Panc1 (cell line): Measurements from ENCODE around the gene MSLN. TPM values are rescaled to one million over a fixed set of nuclear protein-coding genes. Genes with fewer than 3 reads are reported as not detected.

Source experiments
- ATAC-seq: fragments of 200-7000 bp; cut with Tn5 transposase; 2 replicates; pipeline ENCODE4 v1.9.1; 2020; ENCODE audit warnings: mild to moderate bottlenecking, moderate library complexity
- BruUV-seq: library from RNA; stranded (reverse); fragments of 400-500 nt; replicated peaks from 2 replicates; lab custom pipeline; 2021; lab: Mats Ljungman, UMichigan
- CTCF ChIA-PET: fragments of 300-600 bp; sonication (Branson Sonifier 250); formaldehyde crosslinking; loops from one replicate; lab custom pipeline; 2022; ENCODE audit warnings: antibody characterized with exemption; lab: Charles Lee
- POLR2A ChIA-PET: fragments of 300-600 bp; sonication (Branson Sonifier 250); formaldehyde crosslinking; loops from one replicate; lab custom pipeline; 2022; ENCODE audit warnings: antibody characterized with exemption; lab: Charles Lee
- DNase-seq: peaks from one replicate; pipeline ENCODE4 v3.0.0-alpha.2; 2010; ENCODE audit warnings: low read depth, low spot score
- H3K27ac ChIP-seq: 2 replicates; pipeline ENCODE4 v1.5.1; 2011; ENCODE audit warnings: mild to moderate bottlenecking, low read length, inconsistent platforms
- H3K27me3 ChIP-seq: fragments of 200-500 bp; sonication (Bioruptor generic); 2 replicates; pipeline ENCODE4 v1.6.0; 2014; ENCODE audit warnings: low read length, inconsistent platforms; ENCODE audit not compliant: control insufficient read depth, insufficient read depth
- H3K36me3 ChIP-seq: fragments of 200-500 bp; sonication (Bioruptor generic); 2 replicates; pipeline ENCODE4 v1.5.1; 2014; ENCODE audit warnings: inconsistent platforms, mild to moderate bottlenecking, low read length, moderate library complexity; ENCODE audit not compliant: control insufficient read depth, insufficient read depth
- H3K4me1 ChIP-seq: 2 replicates; pipeline ENCODE4 v1.5.1; 2011; ENCODE audit warnings: inconsistent platforms, mild to moderate bottlenecking, low read length, moderate library complexity; ENCODE audit not compliant: control insufficient read depth, insufficient read depth
- H3K4me3 ChIP-seq, 2 experiments: 2 replicates each; pipeline ENCODE4 v1.5.1; 2011 to 2012; ENCODE audit warnings: low read depth in 2 of 2, low read length in 2 of 2, mild to moderate bottlenecking in 2 of 2, inconsistent platforms in 1 of 2, moderate library complexity in 1 of 2
- H3K9me3 ChIP-seq: fragments of 200-500 bp; sonication (Bioruptor generic); 2 replicates; pipeline ENCODE4 v1.5.1; 2014; ENCODE audit warnings: low read depth, mild to moderate bottlenecking, inconsistent platforms, low read length, moderate library complexity; ENCODE audit not compliant: control insufficient read depth, insufficient read depth
- POLR2AphosphoS5 ChIP-seq: IDR thresholded peaks from 2 replicates; pipeline ENCODE4 v1.6.1; 2012; ENCODE audit warnings: mild to moderate bottlenecking, low read depth, low read length, moderate library complexity
- SIN3A ChIP-seq: IDR thresholded peaks from 2 replicates; pipeline ENCODE4 v1.6.1; 2012; ENCODE audit warnings: low read depth, mild to moderate bottlenecking, low read length, moderate library complexity, borderline replicate concordance; ENCODE audit not compliant: insufficient read depth
- TCF7L2 ChIP-seq: IDR thresholded peaks from 2 replicates; pipeline ENCODE4 v1.6.1; 2011; ENCODE audit warnings: mild to moderate bottlenecking, low read depth, low read length, inconsistent platforms
- in situ Hi-C: cut with HindIII; loops from 2 replicates; pipeline ENCODE4 v1.10.0; 2016; ENCODE audit warnings: low sequenced_read_pairs, low pct_unique_long_range_greater_than_20kb
- intact Hi-C: fragments of 100-400 bp; cut with micrococcal nuclease; formaldehyde crosslinking; loops from one replicate; pipeline ENCODE4 v1.10.0; 2022; ENCODE audit not compliant: unreplicated experiment
- total RNA-seq: library from RNA; stranded (reverse); gene quantifications from one replicate; pipeline ENCODE4 v1.2.1, GENCODE V29; 2021; ENCODE audit not compliant: unreplicated experiment
- TF ChIP-seq, protein P1 (sequence below), 2 experiments: IDR thresholded peaks; 2 replicates each; pipeline ENCODE4 v1.6.1; 2011 to 2012; ENCODE audit warnings: low read depth in 2 of 2, control low read depth in 1 of 2, low read length in 1 of 2, mild to moderate bottlenecking in 1 of 2, moderate library complexity in 1 of 2; ENCODE audit not compliant: insufficient read depth in 1 of 2
- TF ChIP-seq, protein P2 (sequence below): fragments of 450-650 bp; IDR thresholded peaks from 2 replicates; pipeline ENCODE4 v1.5.1; 2017; ENCODE audit warnings: mild to moderate bottlenecking

MSLN gene
- total RNA-seq, 1 experiment from 2014 or later, result 1.1 TPM

DNA sequence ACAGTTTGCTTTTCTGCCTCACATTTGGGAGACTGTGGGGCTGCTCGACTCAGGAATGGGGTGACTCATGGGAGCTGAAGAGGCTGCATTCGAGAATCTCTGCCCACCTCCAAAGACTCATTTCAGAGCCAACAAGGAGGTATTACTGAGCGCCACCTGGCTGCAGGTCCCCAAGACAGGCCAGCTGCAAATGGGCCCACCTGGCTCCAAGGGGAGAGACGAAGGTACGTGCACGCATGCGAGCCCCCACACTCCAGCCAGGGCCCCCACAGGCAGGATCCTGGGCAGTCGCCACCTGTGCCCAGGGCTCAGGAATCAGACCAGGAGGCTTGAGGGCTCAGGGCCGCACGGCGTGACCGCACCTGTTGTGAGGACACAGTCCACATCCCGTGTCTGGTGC, 27.6 kb upstream of the MSLN start:
- H3K27ac ChIP-seq, result no peak overlapping the region
- no peaks in the 10 kb centered on the region for H3K9me3 ChIP-seq
- intact Hi-C loops, result no loop called here
- ATAC-seq (no peak), DNase-seq (no peak)
- ChIA-PET POLR2A (no interaction called here), CTCF (interaction anchor here (0.5 to 1.3 kb wide), 3 partner anchors 21 to 76 kb away, joined by 4 to 8 read pairs (median 7); no protein-coding TSS in a partner anchor)
- in situ Hi-C loops, result no loop called here
- no peaks in the 10 kb centered on the region; the same call in 1 of the 2 replicates for H3K4me1 ChIP-seq
- no TSS peak for BruUV-seq
- H3K36me3 ChIP-seq, result peaks cover 2% of the 10 kb centered on the region
- H3K27me3 ChIP-seq, result no peaks in the 10 kb centered on the region
- no peak overlapping the region for H3K4me3 ChIP-seq
- TF ChIP-seq, protein P1, sequence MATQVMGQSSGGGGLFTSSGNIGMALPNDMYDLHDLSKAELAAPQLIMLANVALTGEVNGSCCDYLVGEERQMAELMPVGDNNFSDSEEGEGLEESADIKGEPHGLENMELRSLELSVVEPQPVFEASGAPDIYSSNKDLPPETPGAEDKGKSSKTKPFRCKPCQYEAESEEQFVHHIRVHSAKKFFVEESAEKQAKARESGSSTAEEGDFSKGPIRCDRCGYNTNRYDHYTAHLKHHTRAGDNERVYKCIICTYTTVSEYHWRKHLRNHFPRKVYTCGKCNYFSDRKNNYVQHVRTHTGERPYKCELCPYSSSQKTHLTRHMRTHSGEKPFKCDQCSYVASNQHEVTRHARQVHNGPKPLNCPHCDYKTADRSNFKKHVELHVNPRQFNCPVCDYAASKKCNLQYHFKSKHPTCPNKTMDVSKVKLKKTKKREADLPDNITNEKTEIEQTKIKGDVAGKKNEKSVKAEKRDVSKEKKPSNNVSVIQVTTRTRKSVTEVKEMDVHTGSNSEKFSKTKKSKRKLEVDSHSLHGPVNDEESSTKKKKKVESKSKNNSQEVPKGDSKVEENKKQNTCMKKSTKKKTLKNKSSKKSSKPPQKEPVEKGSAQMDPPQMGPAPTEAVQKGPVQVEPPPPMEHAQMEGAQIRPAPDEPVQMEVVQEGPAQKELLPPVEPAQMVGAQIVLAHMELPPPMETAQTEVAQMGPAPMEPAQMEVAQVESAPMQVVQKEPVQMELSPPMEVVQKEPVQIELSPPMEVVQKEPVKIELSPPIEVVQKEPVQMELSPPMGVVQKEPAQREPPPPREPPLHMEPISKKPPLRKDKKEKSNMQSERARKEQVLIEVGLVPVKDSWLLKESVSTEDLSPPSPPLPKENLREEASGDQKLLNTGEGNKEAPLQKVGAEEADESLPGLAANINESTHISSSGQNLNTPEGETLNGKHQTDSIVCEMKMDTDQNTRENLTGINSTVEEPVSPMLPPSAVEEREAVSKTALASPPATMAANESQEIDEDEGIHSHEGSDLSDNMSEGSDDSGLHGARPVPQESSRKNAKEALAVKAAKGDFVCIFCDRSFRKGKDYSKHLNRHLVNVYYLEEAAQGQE (IDR thresholded peaks at IDR 0.05; ENCODE audit: insufficient read depth in 1 of 2, low read depth in 2 of 2, low read length in 1 of 2), result no peak
- TF ChIP-seq POLR2AphosphoS5, result no peak
- TF ChIP-seq TCF7L2, result no peak
- TF ChIP-seq, protein P2, sequence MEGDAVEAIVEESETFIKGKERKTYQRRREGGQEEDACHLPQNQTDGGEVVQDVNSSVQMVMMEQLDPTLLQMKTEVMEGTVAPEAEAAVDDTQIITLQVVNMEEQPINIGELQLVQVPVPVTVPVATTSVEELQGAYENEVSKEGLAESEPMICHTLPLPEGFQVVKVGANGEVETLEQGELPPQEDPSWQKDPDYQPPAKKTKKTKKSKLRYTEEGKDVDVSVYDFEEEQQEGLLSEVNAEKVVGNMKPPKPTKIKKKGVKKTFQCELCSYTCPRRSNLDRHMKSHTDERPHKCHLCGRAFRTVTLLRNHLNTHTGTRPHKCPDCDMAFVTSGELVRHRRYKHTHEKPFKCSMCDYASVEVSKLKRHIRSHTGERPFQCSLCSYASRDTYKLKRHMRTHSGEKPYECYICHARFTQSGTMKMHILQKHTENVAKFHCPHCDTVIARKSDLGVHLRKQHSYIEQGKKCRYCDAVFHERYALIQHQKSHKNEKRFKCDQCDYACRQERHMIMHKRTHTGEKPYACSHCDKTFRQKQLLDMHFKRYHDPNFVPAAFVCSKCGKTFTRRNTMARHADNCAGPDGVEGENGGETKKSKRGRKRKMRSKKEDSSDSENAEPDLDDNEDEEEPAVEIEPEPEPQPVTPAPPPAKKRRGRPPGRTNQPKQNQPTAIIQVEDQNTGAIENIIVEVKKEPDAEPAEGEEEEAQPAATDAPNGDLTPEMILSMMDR, result no peak
- TF ChIP-seq SIN3A, result no peak

DNA sequence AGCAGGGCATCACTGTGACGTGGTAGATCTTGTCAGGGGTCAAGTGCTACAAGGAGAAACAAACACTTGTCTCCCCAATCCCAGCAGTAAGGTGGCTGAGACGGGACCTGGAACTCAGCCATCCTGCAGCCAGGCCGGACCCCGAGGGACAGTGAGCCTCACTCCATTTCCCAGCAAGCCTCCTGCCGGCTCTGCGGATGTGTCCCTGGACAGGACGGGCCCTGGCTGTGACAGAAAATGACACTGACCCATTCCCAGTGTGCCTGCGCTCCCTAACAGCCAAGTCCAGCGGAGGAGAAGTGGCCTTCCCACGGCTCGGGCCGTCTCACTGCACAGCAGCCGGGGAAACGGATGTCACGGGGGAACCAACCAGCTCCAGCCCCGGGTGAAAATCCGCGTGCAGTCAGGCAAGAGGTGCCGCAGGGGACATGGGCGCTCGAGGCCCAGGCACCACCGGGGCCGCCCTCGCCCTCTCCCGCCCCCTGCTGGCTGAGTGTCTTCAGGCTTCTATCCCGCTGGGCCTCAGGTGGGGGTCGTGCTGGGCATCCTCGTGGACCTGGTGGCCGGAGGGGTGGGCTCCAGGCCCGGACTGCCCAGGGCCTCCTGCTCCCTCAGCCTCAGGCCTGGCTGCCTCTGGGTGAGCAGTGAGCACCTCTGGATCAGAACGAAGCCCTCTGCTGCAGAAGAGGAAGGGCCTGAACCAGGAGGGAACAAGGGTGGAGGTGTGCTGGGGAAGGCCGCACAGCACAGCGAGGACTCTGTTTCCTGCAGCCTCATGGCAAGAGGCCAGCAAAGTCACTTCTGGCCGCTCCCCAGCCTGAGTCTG, 26.9 kb upstream of the MSLN start:
- POLR2A ChIA-PET, result no interaction called here
- Histone ChIP-seq H3K4me1 (no peaks in the 10 kb centered on the region; the same call in 1 of the 2 replicates), H3K27ac (no peak overlapping the region), H3K9me3 (no peaks in the 10 kb centered on the region), H3K27me3 (no peaks in the 10 kb centered on the region), H3K36me3 (peaks cover 2% of the 10 kb centered on the region), H3K4me3 (no peak overlapping the region)
- TF ChIP-seq, protein P2, result peak; percentile 86
- no peak for TF ChIP-seq SIN3A
- intact Hi-C loops (no loop called here), in situ Hi-C loops (no loop called here)
- DNase-seq (no peak), ATAC-seq (peak; percentile 31; the same call in 1 of the 2 replicates)
- CTCF ChIA-PET, result interaction anchor here (1.3 kb wide), 1 partner anchor 21 kb away, joined by 4 read pairs; no protein-coding TSS in a partner anchor
- no TSS peak for BruUV-seq
